Endothelial cell of umbilical vein (primary cell): ENCODE measurements around the gene FOXM1. TPM values are rescaled to one million over a fixed set of nuclear protein-coding genes. Genes with fewer than 3 reads are reported as not detected.

Experiments
- BruUV-seq: library from RNA; stranded (reverse); fragments of 400-500 nt; replicated peaks from 2 replicates; lab custom pipeline; 2021; lab: Mats Ljungman, UMichigan
- CTCF ChIA-PET: fragments of 300-600, 350-600 bp; sonication (Branson Sonifier 250); formaldehyde crosslinking; loops from one replicate; lab custom pipeline; 2021; ENCODE audit warnings: antibody characterized with exemption, inconsistent platforms; lab: Charles Lee
- POLR2A ChIA-PET: fragments of 300-600, 350-600 bp; sonication (Branson Sonifier 250); formaldehyde crosslinking; loops from one replicate; lab custom pipeline; 2021; ENCODE audit warnings: antibody characterized with exemption, inconsistent platforms; lab: Charles Lee
- DNase-seq: peaks from one replicate; pipeline ENCODE4 v3.0.0-alpha.2; 2011; ENCODE audit warnings: low read depth, low spot score
- FAIRE-seq: peaks from 2 replicates; lab custom pipeline; 2011; peaks lifted over from hg19 to GRCh38; lab: Jason Lieb, UNC
- H2AFZ ChIP-seq: 2 replicates; pipeline ENCODE4 v1.6.0; 2012; ENCODE audit warnings: low read depth, low read length, control low read depth, inconsistent platforms
- H3K27ac ChIP-seq: 2 replicates; pipeline ENCODE4 v1.5.1; 2011; ENCODE audit warnings: low read depth, mild to moderate bottlenecking, control low read depth, low read length, moderate library complexity; ENCODE audit not compliant: insufficient read depth
- H3K27me3 ChIP-seq, 2 experiments: 2 replicates each; pipeline versions ENCODE4 v1.6.0 to v1.6.1; 2011; ENCODE audit warnings: low read length in 2 of 2, mixed read lengths in 1 of 2; ENCODE audit not compliant: control insufficient read depth in 2 of 2, insufficient read depth in 2 of 2
- H3K36me3 ChIP-seq, 2 experiments: 2 replicates in 1 of 2; 3 replicates in 1 of 2; pipeline ENCODE4 v1.5.1; 2011; ENCODE audit warnings: low read length in 2 of 2, mild to moderate bottlenecking in 1 of 2, moderate library complexity in 1 of 2; ENCODE audit not compliant: control insufficient read depth in 2 of 2, insufficient read depth in 2 of 2; ENCODE audit errors: extremely low read depth in 1 of 2
- H3K4me1 ChIP-seq: 3 replicates; pipeline ENCODE4 v1.5.1; 2011; ENCODE audit warnings: mild to moderate bottlenecking, low read length; ENCODE audit not compliant: control insufficient read depth, insufficient read depth; ENCODE audit errors: extremely low read depth
- H3K4me2 ChIP-seq: 2 replicates; pipeline ENCODE4 v1.6.1; 2011; ENCODE audit warnings: low read length, control low read depth, mixed read lengths; ENCODE audit not compliant: insufficient read depth
- H3K4me3 ChIP-seq, 3 experiments: fragments of 200-600 bp in 1 of 3; sonication (generic), shearing (Covaris generic) in 1 of 3; replicated peaks in 1 of 3; 2 replicates each; pipeline ENCODE4 v1.5.1; 2011 to 2016; ENCODE audit warnings: control low read depth in 3 of 3, low read length in 3 of 3, mild to moderate bottlenecking in 2 of 3, inconsistent platforms in 1 of 3, low read depth in 1 of 3, moderate library complexity in 1 of 3; ENCODE audit not compliant: insufficient read depth in 1 of 3
- H3K79me2 ChIP-seq: 2 replicates; pipeline ENCODE4 v1.6.0; 2012; ENCODE audit warnings: low read length, inconsistent platforms; ENCODE audit not compliant: control insufficient read depth, insufficient read depth
- H3K9ac ChIP-seq: replicated peaks from 2 replicates; pipeline ENCODE3; 2011; ENCODE audit warnings: low read length, control low read depth; ENCODE audit not compliant: insufficient read depth; ENCODE audit errors: extremely low read depth
- H3K9me1 ChIP-seq: replicated peaks from 3 replicates; pipeline ENCODE4 v1.6.0; 2011; ENCODE audit warnings: mild to moderate bottlenecking, low read length; ENCODE audit not compliant: control insufficient read depth, insufficient read depth; ENCODE audit errors: extremely low read depth
- H3K9me3 ChIP-seq: replicated peaks from 2 replicates; pipeline ENCODE4 v1.5.1; 2012; ENCODE audit warnings: low read length, inconsistent platforms; ENCODE audit not compliant: control insufficient read depth, insufficient read depth
- H4K20me1 ChIP-seq: replicated peaks from 2 replicates; pipeline ENCODE3; 2011; ENCODE audit warnings: mild to moderate bottlenecking, low read length; ENCODE audit not compliant: control insufficient read depth, insufficient read depth; ENCODE audit errors: extremely low read depth
- EZH2 ChIP-seq: IDR thresholded peaks from 2 replicates; pipeline ENCODE4 v1.6.1; 2012; ENCODE audit warnings: borderline replicate concordance, low read depth, mild to moderate bottlenecking, moderate library complexity, low read length, inconsistent platforms; ENCODE audit not compliant: severe bottlenecking
- FOS ChIP-seq: IDR thresholded peaks from 2 replicates; pipeline ENCODE4 v1.6.1; 2011; ENCODE audit warnings: mild to moderate bottlenecking, low read length, moderate library complexity, borderline replicate concordance; ENCODE audit not compliant: insufficient read depth
- GATA2 ChIP-seq: IDR thresholded peaks from 2 replicates; pipeline ENCODE4 v1.7.0; 2011; ENCODE audit warnings: low read depth, mild to moderate bottlenecking, moderate library complexity, mixed read lengths, low read length; ENCODE audit not compliant: insufficient read length, insufficient read depth
- JUN ChIP-seq: IDR thresholded peaks from 2 replicates; pipeline ENCODE4 v1.6.1; 2011; ENCODE audit warnings: borderline replicate concordance, low read depth; ENCODE audit not compliant: insufficient read length, insufficient read depth
- MYC ChIP-seq: IDR thresholded peaks from one replicate; pipeline ENCODE4 v1.6.1; 2011; ENCODE audit warnings: mild to moderate bottlenecking, low read depth, low read length
- POLR2A ChIP-seq: IDR thresholded peaks from 2 replicates; pipeline ENCODE4 v1.6.1; 2012; ENCODE audit warnings: low read depth, mild to moderate bottlenecking, control low read depth, low read length
- POLR2AphosphoS5 ChIP-seq: IDR thresholded peaks from 2 replicates; pipeline ENCODE4 v1.6.1; 2012; ENCODE audit warnings: low read depth, mild to moderate bottlenecking, control low read depth, low read length, moderate library complexity; ENCODE audit not compliant: insufficient read depth
- dilution Hi-C: fragments of 300-500 bp; cut with MboI; formaldehyde crosslinking; loops from one replicate; pipeline ENCODE4 v1.15.0; 2019; ENCODE audit warnings: low sequenced_read_pairs; ENCODE audit not compliant: extremely low pct_ligation_motif_present
- intact Hi-C: fragments of 100-400 bp; cut with micrococcal nuclease; formaldehyde crosslinking; loops from one replicate; pipeline ENCODE4 v1.10.0; 2022
- polyA plus RNA-seq, 4 experiments: library from polyadenylated mRNA; depleted of rRNA in 3 of 4; stranded (reverse) in 3 of 4; unstranded in 1 of 4; fragments of >200 nt; gene quantifications; 2 replicates each; pipeline versions ENCODE4 v1.2.1 to v1.2.3, GENCODE V29; 2011 to 2012; ENCODE audit warnings: missing spikeins in 1 of 4
- total RNA-seq: library from RNA; stranded (reverse); gene quantifications from 2 replicates; pipeline ENCODE4 v1.2.3, GENCODE V29; 2021
- TF ChIP-seq, protein P1 (sequence below): IDR thresholded peaks from 2 replicates; pipeline ENCODE4 v1.6.1; 2011; ENCODE audit not compliant: insufficient read depth, insufficient read length
- TF ChIP-seq, protein P2 (sequence below), 2 donors: IDR thresholded peaks; 1 replicate in 1 of 2; 2 replicates in 1 of 2; pipeline ENCODE4 v1.5.1; 2011; ENCODE audit warnings: low read length in 2 of 2, mild to moderate bottlenecking in 2 of 2, moderate library complexity in 2 of 2, control low read depth in 1 of 2, inconsistent platforms in 1 of 2, low read depth in 1 of 2; ENCODE audit not compliant: insufficient read depth in 1 of 2; ENCODE audit errors: extremely low read depth in 1 of 2

Gene FOXM1
- total and polyA plus RNA-seq, 2 donors (not counting 3 experiments of a cell fraction or from before 2014, with no cell fraction given), result 43.5 to 136 TPM

DNA sequence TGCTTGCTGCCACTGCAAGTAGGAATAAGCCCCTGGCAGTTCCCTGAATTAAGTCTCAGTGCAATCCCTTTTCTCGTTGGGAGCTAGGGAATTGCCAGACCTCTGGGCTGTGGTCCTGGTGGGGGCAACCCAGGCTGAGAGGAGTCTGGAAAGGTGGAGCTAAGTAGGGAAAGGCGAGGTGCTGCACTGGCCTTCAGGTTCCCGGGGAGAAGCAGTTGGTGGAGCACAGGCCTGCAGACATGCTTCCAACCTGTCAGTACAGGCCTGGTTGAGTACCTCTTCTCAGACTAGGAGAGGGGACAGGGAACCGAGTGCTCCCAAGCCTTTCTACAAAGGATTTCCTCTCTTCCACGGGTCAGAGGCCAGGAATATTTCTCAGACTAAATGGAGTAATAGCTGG is 43.6 kb downstream of the FOXM1 start:
- TF ChIP-seq GATA2, result no peak
- TF ChIP-seq, protein P1, sequence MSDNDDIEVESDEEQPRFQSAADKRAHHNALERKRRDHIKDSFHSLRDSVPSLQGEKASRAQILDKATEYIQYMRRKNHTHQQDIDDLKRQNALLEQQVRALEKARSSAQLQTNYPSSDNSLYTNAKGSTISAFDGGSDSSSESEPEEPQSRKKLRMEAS, result no peak
- no peak for TF ChIP-seq POLR2AphosphoS5
- no peak for TF ChIP-seq JUN
- no peak for TF ChIP-seq EZH2
- TF ChIP-seq MYC, result no peak
- TF ChIP-seq FOS, result no peak
- TF ChIP-seq, protein P2, sequence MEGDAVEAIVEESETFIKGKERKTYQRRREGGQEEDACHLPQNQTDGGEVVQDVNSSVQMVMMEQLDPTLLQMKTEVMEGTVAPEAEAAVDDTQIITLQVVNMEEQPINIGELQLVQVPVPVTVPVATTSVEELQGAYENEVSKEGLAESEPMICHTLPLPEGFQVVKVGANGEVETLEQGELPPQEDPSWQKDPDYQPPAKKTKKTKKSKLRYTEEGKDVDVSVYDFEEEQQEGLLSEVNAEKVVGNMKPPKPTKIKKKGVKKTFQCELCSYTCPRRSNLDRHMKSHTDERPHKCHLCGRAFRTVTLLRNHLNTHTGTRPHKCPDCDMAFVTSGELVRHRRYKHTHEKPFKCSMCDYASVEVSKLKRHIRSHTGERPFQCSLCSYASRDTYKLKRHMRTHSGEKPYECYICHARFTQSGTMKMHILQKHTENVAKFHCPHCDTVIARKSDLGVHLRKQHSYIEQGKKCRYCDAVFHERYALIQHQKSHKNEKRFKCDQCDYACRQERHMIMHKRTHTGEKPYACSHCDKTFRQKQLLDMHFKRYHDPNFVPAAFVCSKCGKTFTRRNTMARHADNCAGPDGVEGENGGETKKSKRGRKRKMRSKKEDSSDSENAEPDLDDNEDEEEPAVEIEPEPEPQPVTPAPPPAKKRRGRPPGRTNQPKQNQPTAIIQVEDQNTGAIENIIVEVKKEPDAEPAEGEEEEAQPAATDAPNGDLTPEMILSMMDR (IDR thresholded peaks at IDR 0.05; ENCODE audit: extremely low read depth in 1 of 2, insufficient read depth in 1 of 2, low read depth in 1 of 2, low read length in 2 of 2), result no peak
- TF ChIP-seq POLR2A, result no peak
- H3K9ac ChIP-seq, result no peak overlapping the region
- H3K4me3 ChIP-seq, result no peak overlapping the region
- ChIA-PET POLR2A (no interaction called here), CTCF (interaction anchor here (0.9 to 2.1 kb wide), 3 partner anchors 12 to 21 kb away, joined by 3 to 9 read pairs (median 5); no protein-coding TSS in a partner anchor)
- no peaks in the 10 kb centered on the region for H3K4me1 ChIP-seq
- no peaks in the 10 kb centered on the region for H3K79me2 ChIP-seq
- peaks cover 0 to 2% of the 10 kb centered on the region in 2 experiments for H3K36me3 ChIP-seq
- BruUV-seq, result no TSS peak
- dilution Hi-C loops, result no loop called here
- H3K4me2 ChIP-seq, result no peak overlapping the region
- intact Hi-C loops, result no loop called here
- H2AFZ ChIP-seq, result no peak overlapping the region
- peaks cover 0 to 4% of the 10 kb centered on the region in 2 experiments for H3K27me3 ChIP-seq
- no peak for DNase-seq
- no peaks in the 10 kb centered on the region for H3K9me1 ChIP-seq
- FAIRE-seq, result no peak
- H3K27ac ChIP-seq, result no peak overlapping the region
- H4K20me1 ChIP-seq, result no peaks in the 10 kb centered on the region
- H3K9me3 ChIP-seq, result no peaks in the 10 kb centered on the region
